Ascending aorta (tissue), 2 donors: ENCODE results near the gene MEG3. TPM values are rescaled to one million over a fixed set of nuclear protein-coding genes. Genes with fewer than 3 reads are reported as not detected.

Source experiments
- DNase-seq, 2 donors: peaks; one replicate each; pipeline ENCODE4 v3.0.0-alpha.2; 2019; ENCODE audit warnings: low spot score in 2 of 2
- H3K27ac ChIP-seq, 2 donors: fragments of 200-600 bp; sonication (generic); one replicate each; pipeline ENCODE4 v1.5.1; 2016 to 2017; ENCODE audit warnings: mild to moderate bottlenecking in 1 of 2
- H3K27me3 ChIP-seq: fragments of 200-600 bp; sonication (generic); one replicate; pipeline ENCODE4 v1.5.1; 2017
- H3K36me3 ChIP-seq, 2 donors: fragments of 200-600 bp; sonication (generic); one replicate each; pipeline ENCODE4 v1.5.1; 2016
- H3K4me1 ChIP-seq, 2 donors: fragments of 200-600 bp; sonication (generic); one replicate each; pipeline ENCODE4 v1.5.1; 2016 to 2017; ENCODE audit warnings: mild to moderate bottlenecking in 1 of 2
- H3K4me3 ChIP-seq, 2 donors: fragments of 200-600 bp; sonication (generic); one replicate each; pipeline ENCODE4 v1.5.1; 2016 to 2017; ENCODE audit warnings: mild to moderate bottlenecking in 1 of 2
- H3K9me3 ChIP-seq, 2 donors: fragments of 200-600 bp; sonication (generic); one replicate each; pipeline ENCODE4 v1.5.1; 2016
- CTCF ChIP-seq, 3 experiments: fragments of 200-600 bp in 2 of 3; fragments of 450-650 bp in 1 of 3; sonication (generic) in 2 of 3; IDR thresholded peaks; one replicate each; pipeline ENCODE4 v1.5.1; 2016 to 2019; ENCODE audit warnings: antibody characterized with exemption in 3 of 3, mild to moderate bottlenecking in 1 of 3, moderate library complexity in 1 of 3
- intact Hi-C: fragments of 100-400 bp; cut with DNase I; formaldehyde crosslinking; loops from one replicate; pipeline ENCODE4 v1.15.1; 2023
- total RNA-seq: library from RNA; depleted of rRNA; stranded (reverse); fragments of >200 nt; gene quantifications from one replicate; pipeline ENCODE4 v1.1.0, GENCODE V29; 2016

MEG3 gene
- total RNA-seq, 1 donor from 2014 or later = 105 TPM

GRCh38 chr14:100861188-100861936 is 35.4 kb downstream of the MEG3 start:
- intact Hi-C loops = no loop called here
- Histone ChIP-seq H3K36me3 (no peaks in the 10 kb centered on the region), H3K4me3 (no peak overlapping the region), H3K9me3 (no peaks in the 10 kb centered on the region), H3K27me3 (no peaks in the 10 kb centered on the region), H3K27ac (no peak overlapping the region), H3K4me1 (no peaks in the 10 kb centered on the region)
- no peak for DNase-seq
- no peak for TF ChIP-seq CTCF (IDR thresholded peaks at IDR 0.05)

GRCh38 chr14:100861937-100862247 is 36.0 kb downstream of the MEG3 start:
- H3K36me3 ChIP-seq = no peaks in the 10 kb centered on the region
- no peaks in the 10 kb centered on the region for H3K27me3 ChIP-seq
- no peaks in the 10 kb centered on the region for H3K4me1 ChIP-seq
- H3K27ac ChIP-seq = no peak overlapping the region
- TF ChIP-seq CTCF (IDR thresholded peaks at IDR 0.05) = no peak
- no peak overlapping the region for H3K4me3 ChIP-seq
- intact Hi-C loops = no loop called here
- H3K9me3 ChIP-seq = no peaks in the 10 kb centered on the region
- no peak for DNase-seq

GRCh38 chr14:100862277-100862676 is 36.4 kb downstream of the MEG3 start:
- DNase-seq = no peak
- H3K9me3 ChIP-seq = no peaks in the 10 kb centered on the region
- H3K27me3 ChIP-seq = no peaks in the 10 kb centered on the region
- no peaks in the 10 kb centered on the region for H3K4me1 ChIP-seq
- intact Hi-C loops = no loop called here
- no peaks in the 10 kb centered on the region for H3K36me3 ChIP-seq
- no peak for TF ChIP-seq CTCF (IDR thresholded peaks at IDR 0.05)
- no peak overlapping the region for H3K4me3 ChIP-seq
- H3K27ac ChIP-seq = no peak overlapping the region

GRCh38 chr14:100862793-100863192 is 36.9 kb downstream of the MEG3 start:
- intact Hi-C loops = no loop called here
- Histone ChIP-seq H3K4me1 (no peaks in the 10 kb centered on the region), H3K27ac (no peak overlapping the region), H3K27me3 (no peaks in the 10 kb centered on the region), H3K36me3 (no peaks in the 10 kb centered on the region), H3K9me3 (no peaks in the 10 kb centered on the region), H3K4me3 (no peak overlapping the region)
- no peak for DNase-seq
- no peak for TF ChIP-seq CTCF (IDR thresholded peaks at IDR 0.05)

GRCh38 chr14:100864206-100864605 is 38.3 kb downstream of the MEG3 start:
- Histone ChIP-seq H3K4me1 (no peaks in the 10 kb centered on the region), H3K27me3 (no peaks in the 10 kb centered on the region), H3K4me3 (no peak overlapping the region), H3K36me3 (no peaks in the 10 kb centered on the region), H3K27ac (no peak overlapping the region), H3K9me3 (no peaks in the 10 kb centered on the region)
- peak in 1 of 2 donors; percentile 46 for DNase-seq
- TF ChIP-seq CTCF (IDR thresholded peaks at IDR 0.05) = no peak
- intact Hi-C loops = no loop called here
